Inflammatory macrophage treated with lipopolysaccharide for 4 hours (primary cell): ENCODE measurements around the gene ADCYAP1.

Experiments used
- DNase-seq: peaks from one replicate; pipeline ENCODE4 v3.0.0-alpha.2; 2020

The ADCYAP1 gene

DNA sequence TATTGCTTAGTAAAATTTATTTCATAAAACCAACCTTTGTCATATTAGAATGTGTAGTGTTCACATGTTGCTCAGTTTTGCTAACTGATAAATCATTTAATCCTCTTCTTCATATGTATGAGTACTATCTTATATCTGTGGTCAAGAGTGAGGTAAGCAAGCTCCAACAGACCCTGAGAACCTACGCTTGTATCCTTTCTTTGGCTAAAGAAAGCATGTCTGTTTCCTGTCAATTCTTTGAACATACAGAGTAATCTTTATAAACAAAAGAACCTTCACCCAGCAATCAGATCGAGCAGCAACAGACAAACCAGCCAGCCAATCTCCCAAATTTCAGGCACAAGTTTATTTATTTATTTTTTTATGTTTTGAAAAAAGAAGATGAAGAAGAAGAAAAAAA is 6.4 kb downstream of the ADCYAP1 start:
- no peak for DNase-seq

DNA sequence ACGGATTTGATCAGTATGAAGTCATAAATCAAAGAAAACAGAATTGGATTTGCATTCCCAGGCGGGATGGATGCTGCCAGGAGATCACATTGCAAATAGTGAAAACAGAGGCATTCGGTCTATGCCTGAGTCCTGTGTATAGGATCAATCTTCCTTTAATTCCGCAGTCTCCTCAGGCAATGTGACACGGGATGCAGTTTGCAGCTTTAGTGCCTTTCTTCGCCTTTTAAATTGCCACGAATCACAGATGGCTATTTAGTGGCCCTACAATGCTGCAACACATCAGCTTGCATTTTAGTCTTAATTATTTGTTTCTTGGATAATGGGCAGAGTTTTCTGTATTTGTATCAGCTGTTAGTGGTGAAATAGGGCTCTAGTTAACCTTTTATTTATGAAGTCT is 6.8 kb downstream of the ADCYAP1 start:
- DNase-seq, result no peak

- DNase-seq, result no peak
Measured at GRCh38 chr18:916562-916961, 11.9 kb downstream of the ADCYAP1 start.

DNA sequence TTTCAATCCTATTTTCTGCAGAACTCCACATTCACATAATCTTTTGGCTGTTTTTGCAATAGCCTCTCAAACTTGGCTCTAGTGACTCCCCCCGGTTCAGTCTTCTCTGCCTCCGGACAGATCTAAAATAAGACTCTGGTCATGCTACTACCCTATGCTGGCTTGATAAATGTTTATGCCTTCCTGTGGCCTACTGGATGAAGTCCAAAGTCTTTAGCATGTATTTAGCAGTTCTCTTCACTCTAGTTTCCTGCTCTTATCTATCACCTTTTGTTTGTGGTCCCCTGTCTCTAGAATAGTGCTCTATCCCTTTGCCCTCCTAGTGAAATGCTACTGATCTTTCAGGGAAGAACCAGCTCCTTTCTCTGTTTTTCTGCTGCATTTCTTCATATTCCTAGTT is 14.4 kb downstream of the ADCYAP1 start:
- no peak for DNase-seq

GRCh38 chr18:923144-923866 is 18.6 kb downstream of the ADCYAP1 start:
- no peak for DNase-seq

DNA sequence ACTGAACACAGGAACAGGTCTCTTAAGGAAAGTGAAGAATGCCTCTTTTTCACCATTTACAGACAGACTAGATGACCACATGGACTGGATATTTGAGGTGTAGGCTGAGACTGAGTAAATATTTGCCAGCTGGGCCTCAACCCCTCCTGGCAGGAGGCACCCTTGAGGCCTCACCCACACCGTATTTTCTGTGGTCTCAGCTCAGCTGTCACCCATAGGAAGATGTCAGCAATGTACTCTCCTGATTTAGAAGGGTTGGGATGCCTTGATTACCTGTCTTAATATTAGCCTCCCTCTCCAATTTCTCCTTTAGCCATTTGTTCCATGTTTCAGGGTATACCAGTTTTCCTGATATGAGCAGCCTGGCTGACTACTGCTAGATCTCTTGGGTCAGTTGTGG is 20.3 kb downstream of the ADCYAP1 start:
- no peak for DNase-seq

DNA sequence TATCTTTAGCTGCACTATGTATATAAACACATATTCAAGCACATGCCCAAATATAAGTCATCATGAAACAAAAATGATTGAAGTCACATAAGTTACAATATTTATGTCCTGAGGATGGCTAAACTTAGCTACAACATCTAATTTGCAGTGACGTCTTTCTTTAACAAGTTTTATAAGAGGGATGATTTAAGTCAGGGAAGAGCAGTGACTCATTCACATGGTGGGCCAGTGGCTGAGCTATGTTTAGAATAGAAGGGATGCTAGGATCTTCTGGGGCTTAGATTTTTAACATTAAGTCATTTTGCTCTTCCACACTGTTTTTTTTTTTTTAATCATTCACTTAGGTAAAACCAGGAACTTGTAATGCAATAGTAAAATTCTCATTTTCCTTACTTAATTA is 22.3 kb downstream of the ADCYAP1 start:
- DNase-seq, result no peak

- no peak for DNase-seq
Measured at GRCh38 chr18:933082-933481, 28.4 kb downstream of the ADCYAP1 start.

- DNase-seq, result no peak
Measured at GRCh38 chr18:934518-935133, 30.0 kb downstream of the ADCYAP1 start.

DNA sequence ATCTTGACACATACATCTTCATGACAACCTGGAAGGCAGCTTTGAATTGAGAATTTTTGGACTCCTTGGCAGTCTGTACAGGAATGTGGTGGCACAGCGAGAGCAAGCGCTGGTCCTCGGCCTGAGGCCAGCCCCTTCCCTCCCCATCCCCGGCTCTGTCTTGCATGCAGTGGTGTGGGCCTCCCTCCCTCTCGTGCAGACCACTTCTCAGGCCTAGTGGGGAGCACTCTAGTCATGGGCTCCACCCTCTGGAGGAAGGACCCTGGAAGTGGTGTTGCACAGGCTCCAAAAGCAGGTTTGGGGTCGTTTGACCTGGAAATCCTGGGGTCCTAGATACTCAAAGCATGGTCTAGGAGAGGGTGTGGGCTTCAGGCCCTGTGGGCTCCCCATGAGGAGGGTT is 32.3 kb downstream of the ADCYAP1 start:
- DNase-seq, result no peak

GRCh38 chr18:939166-939565 is 34.5 kb downstream of the ADCYAP1 start:
- DNase-seq, result no peak

- no peak for DNase-seq
Measured at GRCh38 chr18:939958-940357, 35.3 kb downstream of the ADCYAP1 start.

GRCh38 chr18:941331-941730 is 36.7 kb downstream of the ADCYAP1 start:
- no peak for DNase-seq

- no peak for DNase-seq
Measured at GRCh38 chr18:944440-944839, 39.8 kb downstream of the ADCYAP1 start.

GRCh38 chr18:949724-950631 is 45.3 kb downstream of the ADCYAP1 start:
- DNase-seq, result no peak

GRCh38 chr18:950882-951495 is 46.3 kb downstream of the ADCYAP1 start:
- DNase-seq, result no peak

DNA sequence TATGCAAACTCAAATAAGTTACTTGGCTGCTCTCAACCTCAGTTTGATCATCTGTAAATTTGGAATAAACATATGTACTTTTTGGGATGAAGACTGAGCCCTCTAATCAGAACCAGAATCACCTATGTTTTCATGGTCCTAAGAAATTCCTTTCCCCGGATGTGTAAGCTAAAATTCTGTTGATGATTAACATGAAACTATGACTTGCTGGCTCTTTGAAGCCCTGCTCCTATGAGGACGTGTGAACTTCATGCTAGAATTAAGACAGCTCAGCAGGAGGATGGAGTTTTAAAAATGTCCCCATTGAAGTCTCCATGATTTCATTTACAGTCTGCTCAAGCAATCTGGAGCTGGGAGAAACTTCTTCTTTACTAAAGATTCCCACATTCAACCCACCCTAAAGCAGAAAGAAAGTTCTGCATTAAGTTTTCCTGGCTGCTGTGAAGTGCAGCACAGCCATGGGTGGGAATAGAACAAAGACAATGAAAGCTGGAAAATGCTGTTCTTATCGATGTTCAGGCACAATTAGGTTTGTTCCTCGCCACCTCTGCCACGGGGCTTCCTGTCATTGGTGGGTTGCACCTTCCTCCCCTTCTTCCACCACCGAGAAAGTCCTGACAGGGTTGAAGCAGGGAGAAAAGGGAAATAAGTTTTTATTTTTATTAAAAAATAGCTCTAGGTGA is 50.9 kb downstream of the ADCYAP1 start:
- no peak for DNase-seq

DNA sequence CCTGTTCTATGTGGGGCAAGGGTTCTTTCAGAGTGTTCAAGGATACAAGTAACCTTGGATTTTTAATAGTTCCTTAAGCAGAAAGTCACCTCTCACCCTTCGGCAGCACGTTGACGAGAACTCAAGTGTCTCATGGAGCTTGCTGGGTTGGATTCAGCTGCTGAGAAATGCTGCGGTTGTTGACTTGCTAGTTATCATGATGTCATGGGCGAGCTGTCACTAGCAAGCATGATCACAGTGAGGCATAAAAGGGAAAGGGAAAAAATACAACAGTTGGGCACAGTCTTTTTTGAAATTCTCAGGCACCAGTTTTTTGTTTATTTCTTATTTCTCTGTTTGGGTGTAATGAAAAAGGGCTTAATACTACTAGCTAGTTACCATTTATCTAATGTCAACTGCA is 53.2 kb downstream of the ADCYAP1 start:
- DNase-seq, result no peak

DNA sequence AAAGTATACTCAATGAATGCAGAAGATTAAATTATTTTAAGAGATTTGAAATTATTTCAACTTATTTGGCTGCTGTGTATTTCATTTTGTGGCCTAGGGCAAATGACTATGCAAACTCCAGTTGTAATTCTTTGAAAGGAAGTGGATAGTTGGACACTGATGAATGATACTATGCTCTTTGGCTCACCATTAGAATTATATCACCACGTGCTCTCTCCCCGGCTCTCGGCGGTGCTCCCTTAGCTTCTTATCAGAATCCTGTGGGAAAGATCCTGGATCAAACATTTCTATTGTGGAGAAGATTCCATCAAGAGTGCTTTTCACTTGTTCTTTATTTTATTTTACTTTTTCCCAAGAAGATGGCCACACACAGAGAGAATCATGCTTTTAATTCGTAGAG is 55.2 kb downstream of the ADCYAP1 start:
- DNase-seq, result no peak
